Measurements from ENCODE around the gene CNTNAP2. TPM values are rescaled to one million over a fixed set of nuclear protein-coding genes. Genes with fewer than 3 reads are reported as not detected.

Gene CNTNAP2
- total RNA-seq, 1 experiment from 2014 or later, result 42.5 TPM

GRCh38 chr7:147640821-147641220 lies 1524.2 kb downstream of the CNTNAP2 start:
- no peak overlapping the region for H3K4me3 ChIP-seq (ENCODE audit: low read depth, low read length)
- no peaks in the 10 kb centered on the region for H3K36me3 ChIP-seq (ENCODE audit: control insufficient read depth, insufficient read depth, low read length)
- no peak overlapping the region for H3K27ac Mint-ChIP-seq (ENCODE audit: unreplicated experiment)
- peaks cover under 1% of the 10 kb centered on the region; the same call in 1 of the 2 replicates for H3K4me1 ChIP-seq
- H3K9me3 ChIP-seq, result no peaks in the 10 kb centered on the region; the same call in 1 of the 2 replicates
- intact Hi-C loops (cut with micrococcal nuclease; ENCODE audit: unreplicated experiment), result loop anchor here (10.0 kb wide), 1 partner anchor 206 kb away; no protein-coding TSS in a partner anchor
- H3K4me3 Mint-ChIP-seq (ENCODE audit: unreplicated experiment), result no peak overlapping the region
- H3K36me3 Mint-ChIP-seq (ENCODE audit: insufficient read depth, unreplicated experiment), result no peaks in the 10 kb centered on the region
- TF ChIP-seq CTCF (IDR thresholded peaks at IDR 0.05; ENCODE audit: insufficient read depth in 1 of 2, low read depth in 1 of 2, low read length in 1 of 2, severe bottlenecking in 1 of 2, unreplicated experiment in 1 of 2), result no peak
- H3K4me1 Mint-ChIP-seq (ENCODE audit: low read depth, unreplicated experiment), result peaks cover 6% of the 10 kb centered on the region
- H3K27me3 Mint-ChIP-seq (ENCODE audit: insufficient read depth, unreplicated experiment), result no peaks in the 10 kb centered on the region
- no peaks in the 10 kb centered on the region for H3K27me3 ChIP-seq (replicated peaks; ENCODE audit: control insufficient read depth, insufficient read depth, low read length)
- POLR2A ChIA-PET, result no interaction called here
- CTCF ChIA-PET, result no interaction called here
- no peak for DNase-seq
- peaks cover 17% of the 10 kb centered on the region for H3K9me3 Mint-ChIP-seq (ENCODE audit: unreplicated experiment)
- BruUV-seq (replicated peaks), result no TSS peak

- H3K27ac Mint-ChIP-seq (ENCODE audit: unreplicated experiment), result no peak overlapping the region
- Histone ChIP-seq H3K4me3 (ENCODE audit: low read depth, low read length) (no peak overlapping the region), H3K9me3 (no peaks in the 10 kb centered on the region; the same call in none of the 2 replicates), H3K27me3 (replicated peaks; ENCODE audit: control insufficient read depth, insufficient read depth, low read length) (no peaks in the 10 kb centered on the region), H3K4me1 (peaks cover 13% of the 10 kb centered on the region), H3K36me3 (ENCODE audit: control insufficient read depth, insufficient read depth, low read length) (no peaks in the 10 kb centered on the region)
- H3K27me3 Mint-ChIP-seq (ENCODE audit: insufficient read depth, unreplicated experiment), result no peaks in the 10 kb centered on the region
- peak in 1 of 2 experiments; percentile 30 for DNase-seq
- ChIA-PET CTCF (no interaction called here), POLR2A (no interaction called here)
- no TSS peak for BruUV-seq (replicated peaks)
- peaks cover 30% of the 10 kb centered on the region for H3K9me3 Mint-ChIP-seq (ENCODE audit: unreplicated experiment)
- intact Hi-C loops (cut with micrococcal nuclease; ENCODE audit: unreplicated experiment), result loop anchor here (2.0 to 10.0 kb wide), 2 partner anchors 20 to 212 kb away; no protein-coding TSS in a partner anchor
- peaks cover 6% of the 10 kb centered on the region for H3K36me3 Mint-ChIP-seq (ENCODE audit: insufficient read depth, unreplicated experiment)
- TF ChIP-seq CTCF (IDR thresholded peaks at IDR 0.05; ENCODE audit: insufficient read depth in 1 of 2, low read depth in 1 of 2, low read length in 1 of 2, severe bottlenecking in 1 of 2, unreplicated experiment in 1 of 2), result no peak
- H3K4me3 Mint-ChIP-seq (ENCODE audit: unreplicated experiment), result no peak overlapping the region
- peaks cover 15% of the 10 kb centered on the region for H3K4me1 Mint-ChIP-seq (ENCODE audit: low read depth, unreplicated experiment)
Observed at GRCh38 chr7:147646568-147646967, 1530.0 kb downstream of the CNTNAP2 start.

- Mint-ChIP-seq H3K27me3 (ENCODE audit: insufficient read depth, unreplicated experiment) (peaks cover 3% of the 10 kb centered on the region), H3K27ac (ENCODE audit: unreplicated experiment) (no peak overlapping the region), H3K4me1 (ENCODE audit: low read depth, unreplicated experiment) (peaks cover 8% of the 10 kb centered on the region), H3K4me3 (ENCODE audit: unreplicated experiment) (no peak overlapping the region), H3K36me3 (ENCODE audit: insufficient read depth, unreplicated experiment) (peaks cover 6% of the 10 kb centered on the region), H3K9me3 (ENCODE audit: unreplicated experiment) (peaks cover 21% of the 10 kb centered on the region)
- POLR2A ChIA-PET, result no interaction called here
- CTCF ChIA-PET, result no interaction called here
- no peaks in the 10 kb centered on the region for H3K27me3 ChIP-seq (replicated peaks; ENCODE audit: control insufficient read depth, insufficient read depth, low read length)
- TF ChIP-seq CTCF (IDR thresholded peaks at IDR 0.05; ENCODE audit: insufficient read depth in 1 of 2, low read depth in 1 of 2, low read length in 1 of 2, severe bottlenecking in 1 of 2, unreplicated experiment in 1 of 2), result no peak
- BruUV-seq (replicated peaks), result no TSS peak
- peaks cover 11% of the 10 kb centered on the region for H3K4me1 ChIP-seq
- no peak overlapping the region for H3K4me3 ChIP-seq (ENCODE audit: low read depth, low read length)
- H3K36me3 ChIP-seq (ENCODE audit: control insufficient read depth, insufficient read depth, low read length), result no peaks in the 10 kb centered on the region
- no peak for DNase-seq
- intact Hi-C loops (cut with micrococcal nuclease; ENCODE audit: unreplicated experiment), result no loop called here
- H3K9me3 ChIP-seq, result no peaks in the 10 kb centered on the region; the same call in 1 of the 2 replicates
Observed at GRCh38 chr7:147650991-147651390, 1534.4 kb downstream of the CNTNAP2 start.

All from Caco-2 (cell line).